ENCODE measurements around the gene RAB40C.
A peak's percentile ranks its signal among the peaks of the same experiment; 100 is the strongest.

Gene RAB40C

DNA sequence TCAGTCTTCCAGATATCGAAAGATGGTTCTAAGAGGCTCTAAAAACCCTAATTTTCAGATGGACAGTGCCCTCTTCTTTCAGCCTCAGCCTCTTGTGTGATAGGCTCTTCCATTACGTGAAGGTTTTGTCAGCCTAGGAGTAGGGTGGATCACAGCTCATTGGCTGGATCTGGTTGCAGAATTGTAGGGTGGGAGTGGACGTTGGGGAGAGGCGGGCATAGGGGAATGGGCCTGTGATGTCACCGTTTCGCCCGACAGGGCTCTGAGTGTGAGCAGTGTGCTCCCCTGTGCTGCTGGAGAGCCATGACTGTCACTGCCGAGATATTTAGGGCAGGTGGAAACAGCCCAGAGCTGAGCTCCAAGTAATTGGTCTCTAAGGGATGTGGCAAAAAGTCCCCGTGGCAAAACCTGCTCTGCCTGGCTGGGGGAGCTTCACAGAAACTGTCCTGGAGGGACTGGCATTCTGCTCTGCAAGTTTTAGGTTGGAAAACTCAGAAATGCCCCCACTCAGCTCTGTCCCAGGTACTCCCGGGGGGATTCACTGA is 34.7 kb downstream of the RAB40C start:
- DNase-seq (ENCODE audit: low read depth), result no peak
- no peak overlapping the region for H3K4me3 ChIP-seq (ENCODE audit: control insufficient read depth, low read depth, low read length)
- TF ChIP-seq, protein P1, sequence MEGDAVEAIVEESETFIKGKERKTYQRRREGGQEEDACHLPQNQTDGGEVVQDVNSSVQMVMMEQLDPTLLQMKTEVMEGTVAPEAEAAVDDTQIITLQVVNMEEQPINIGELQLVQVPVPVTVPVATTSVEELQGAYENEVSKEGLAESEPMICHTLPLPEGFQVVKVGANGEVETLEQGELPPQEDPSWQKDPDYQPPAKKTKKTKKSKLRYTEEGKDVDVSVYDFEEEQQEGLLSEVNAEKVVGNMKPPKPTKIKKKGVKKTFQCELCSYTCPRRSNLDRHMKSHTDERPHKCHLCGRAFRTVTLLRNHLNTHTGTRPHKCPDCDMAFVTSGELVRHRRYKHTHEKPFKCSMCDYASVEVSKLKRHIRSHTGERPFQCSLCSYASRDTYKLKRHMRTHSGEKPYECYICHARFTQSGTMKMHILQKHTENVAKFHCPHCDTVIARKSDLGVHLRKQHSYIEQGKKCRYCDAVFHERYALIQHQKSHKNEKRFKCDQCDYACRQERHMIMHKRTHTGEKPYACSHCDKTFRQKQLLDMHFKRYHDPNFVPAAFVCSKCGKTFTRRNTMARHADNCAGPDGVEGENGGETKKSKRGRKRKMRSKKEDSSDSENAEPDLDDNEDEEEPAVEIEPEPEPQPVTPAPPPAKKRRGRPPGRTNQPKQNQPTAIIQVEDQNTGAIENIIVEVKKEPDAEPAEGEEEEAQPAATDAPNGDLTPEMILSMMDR (IDR thresholded peaks at IDR 0.05; ENCODE audit: control insufficient read depth, insufficient read depth, low read depth, low read length, missing control alignments), result no peak

DNA sequence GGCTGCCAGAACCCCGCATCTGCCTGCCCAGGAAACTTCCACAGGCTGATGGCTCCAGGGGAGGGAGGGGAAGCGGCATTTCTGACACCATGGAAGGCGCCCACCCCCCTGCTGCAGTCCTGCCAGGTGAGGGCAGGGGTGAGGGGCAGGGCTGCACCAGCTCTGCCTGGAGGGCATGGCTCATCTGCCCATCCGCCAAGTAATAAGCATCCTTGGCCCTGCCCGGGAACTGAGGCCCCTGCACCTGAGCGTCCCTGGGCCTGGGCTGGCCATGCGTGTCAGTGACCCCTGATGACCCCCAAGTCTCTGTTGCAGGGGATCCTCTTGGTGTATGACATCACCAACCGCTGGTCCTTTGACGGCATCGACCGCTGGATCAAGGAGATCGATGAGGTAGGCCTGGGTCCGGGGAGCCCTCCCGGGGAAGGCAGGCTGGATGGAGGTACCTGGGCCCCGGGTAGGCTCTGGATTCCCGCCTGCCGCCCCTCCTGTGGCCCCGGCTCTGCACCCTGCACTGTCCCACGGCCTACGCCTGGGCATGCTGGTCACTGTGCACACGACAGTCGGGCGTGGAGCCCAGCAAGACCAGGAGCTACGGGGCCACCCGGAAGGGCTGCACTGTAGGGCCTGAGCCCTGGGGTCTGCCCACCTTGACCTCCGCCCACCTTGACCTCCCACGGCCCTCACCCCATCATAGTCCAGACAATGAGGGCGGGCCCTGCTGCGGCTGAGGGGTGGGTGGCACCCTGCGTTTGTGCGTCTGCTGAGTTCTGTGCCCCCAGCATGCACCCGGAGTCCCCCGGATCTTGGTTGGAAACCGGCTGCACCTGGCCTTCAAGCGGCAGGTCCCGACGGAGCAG is 35.5 kb downstream of the RAB40C start:
- TF ChIP-seq, protein P1 (IDR thresholded peaks at IDR 0.05; ENCODE audit: control insufficient read depth, insufficient read depth, low read depth, low read length, missing control alignments), result no peak

DNA sequence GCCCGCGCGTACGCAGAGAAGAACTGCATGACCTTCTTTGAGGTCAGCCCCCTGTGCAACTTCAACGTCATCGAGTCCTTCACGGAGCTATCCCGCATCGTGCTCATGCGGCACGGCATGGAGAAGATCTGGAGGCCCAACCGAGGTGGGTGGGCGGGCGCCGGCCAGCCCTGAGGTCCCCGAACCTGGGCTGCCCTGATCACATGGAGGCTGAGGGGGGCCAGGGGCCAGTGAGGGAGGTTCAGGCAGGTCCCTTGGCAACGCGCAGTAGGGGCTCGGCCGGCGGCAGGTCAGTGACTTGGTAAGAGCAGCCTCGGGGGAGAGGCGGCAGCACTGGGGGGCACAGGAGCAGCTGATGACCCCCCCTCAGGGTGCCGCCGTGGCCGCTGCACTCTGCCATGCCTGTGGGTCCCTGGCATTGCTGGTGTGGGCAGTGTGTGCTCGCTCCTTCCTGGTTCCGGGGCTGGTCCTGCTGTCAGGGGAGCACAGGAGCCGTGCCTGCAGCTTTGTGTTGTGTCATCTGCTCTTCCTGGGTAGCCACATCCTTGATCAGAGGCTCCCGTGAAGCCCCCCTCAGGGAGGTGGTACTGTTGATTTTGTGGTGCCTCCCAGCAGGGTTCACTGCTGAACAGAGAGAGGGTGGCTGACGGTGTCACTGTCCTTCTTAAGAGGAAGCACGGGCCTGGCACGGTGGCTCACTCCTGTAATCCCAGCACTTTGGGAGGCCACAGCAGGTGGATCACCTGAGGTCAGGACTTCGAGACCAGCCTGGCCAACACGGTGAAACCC is 36.3 kb downstream of the RAB40C start:
- no peak for DNase-seq (ENCODE audit: low read depth)
- H3K4me3 ChIP-seq (ENCODE audit: control insufficient read depth, low read depth, low read length), result no peak overlapping the region
- TF ChIP-seq, protein P1 (IDR thresholded peaks at IDR 0.05; ENCODE audit: control insufficient read depth, insufficient read depth, low read depth, low read length, missing control alignments), result no peak

More for the DNA sequence above, 35.5 kb downstream of the RAB40C start:
- no peak overlapping the region for H3K4me3 ChIP-seq (ENCODE audit: control insufficient read depth, low read depth, low read length)
- DNase-seq (ENCODE audit: low read depth), result no peak

DNA sequence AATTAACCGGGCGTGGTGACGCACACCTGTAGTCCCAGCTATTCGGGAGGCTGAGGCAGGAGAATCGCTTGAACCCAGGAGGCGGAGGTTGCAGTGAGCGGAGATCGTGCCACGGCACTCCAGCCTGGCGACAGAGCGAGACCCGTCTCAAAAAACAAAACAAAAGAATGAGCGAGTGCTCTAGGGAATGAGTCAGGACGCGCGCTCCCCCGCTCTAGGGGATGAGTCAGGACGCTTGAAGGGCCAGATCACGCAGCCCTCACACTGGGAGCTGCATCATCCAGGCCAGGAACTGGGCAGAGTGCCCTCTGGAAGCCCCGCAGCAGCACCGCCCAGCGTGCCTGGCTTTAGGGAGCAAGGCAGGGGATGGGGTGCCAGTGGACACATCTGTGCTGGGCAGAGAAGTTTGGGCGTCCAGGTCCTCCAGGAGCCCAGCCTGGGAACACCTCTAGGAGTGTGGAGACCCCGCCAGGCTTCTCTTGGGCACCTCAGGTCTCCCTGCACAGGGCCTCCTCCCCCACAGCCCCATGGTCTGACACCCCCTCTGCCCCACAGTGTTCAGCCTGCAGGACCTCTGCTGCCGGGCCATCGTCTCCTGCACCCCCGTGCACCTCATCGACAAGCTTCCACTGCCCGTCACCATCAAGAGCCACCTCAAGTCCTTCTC is 37.1 kb downstream of the RAB40C start:
- no peak overlapping the region for H3K4me3 ChIP-seq (ENCODE audit: control insufficient read depth, low read depth, low read length)
- DNase-seq (ENCODE audit: low read depth), result peak; percentile 84
- TF ChIP-seq, protein P1 (IDR thresholded peaks at IDR 0.05; ENCODE audit: control insufficient read depth, insufficient read depth, low read depth, low read length, missing control alignments), result no peak

DNA sequence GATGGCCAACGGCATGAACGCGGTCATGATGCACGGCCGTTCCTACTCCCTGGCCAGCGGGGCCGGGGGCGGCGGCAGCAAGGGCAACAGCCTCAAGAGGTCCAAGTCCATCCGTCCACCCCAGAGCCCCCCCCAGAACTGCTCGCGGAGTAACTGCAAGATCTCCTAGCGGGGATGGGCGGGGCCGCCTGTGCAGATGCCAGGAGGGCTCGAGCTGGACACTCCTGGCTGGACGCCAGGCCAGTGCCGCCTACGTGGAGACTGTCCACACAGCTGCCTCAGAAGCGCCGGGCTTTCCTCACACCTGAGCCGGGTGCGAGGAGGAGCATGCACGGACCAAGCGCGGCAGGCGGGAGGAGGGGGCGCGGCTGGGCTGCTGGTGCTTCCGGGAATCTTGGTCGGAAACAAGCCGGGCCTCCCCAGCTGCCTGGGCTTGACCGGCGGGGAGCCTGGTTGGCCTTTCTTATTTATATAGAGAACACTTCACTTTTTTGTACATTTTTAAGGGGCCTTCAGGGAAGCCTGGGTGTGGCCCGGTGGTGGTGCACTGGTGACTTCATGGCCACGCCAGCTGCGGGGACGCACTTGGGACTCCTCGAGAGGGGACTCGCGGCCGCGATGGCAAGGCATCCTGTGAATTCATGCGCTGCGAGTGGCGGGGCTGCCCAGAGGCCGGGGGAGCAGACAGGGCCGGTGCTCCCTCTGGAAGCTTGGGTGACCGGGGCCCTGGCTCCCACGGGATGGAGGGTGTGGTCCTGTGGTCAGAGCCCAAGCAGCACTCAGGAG is 37.8 kb downstream of the RAB40C start:
- no peak for DNase-seq (ENCODE audit: low read depth)
- H3K4me3 ChIP-seq (ENCODE audit: control insufficient read depth, low read depth, low read length), result no peak overlapping the region
- TF ChIP-seq, protein P1 (IDR thresholded peaks at IDR 0.05; ENCODE audit: control insufficient read depth, insufficient read depth, low read depth, low read length, missing control alignments), result no peak
